Measurements from ENCODE around the gene STXBP2.
"Not testable (repeated sequence)": the region's sequence is repeated elsewhere in the genome, so short reads cannot be mapped to it uniquely, and the experiment has no call there.

The STXBP2 gene

GRCh38 chr19:7632340-7633203 lies 4.3 kb upstream of the STXBP2 start:
- in situ Hi-C loops (cut with HindIII; ENCODE audit: low sequenced_read_pairs), result no loop called here

- in situ Hi-C loops (cut with HindIII; ENCODE audit: low sequenced_read_pairs), result no loop called here
Measured at GRCh38 chr19:7633698-7634097, 3.2 kb upstream of the STXBP2 start, which contains the start of gene PCP2. TSS of gene PCP2 (minus strand) at chr19:7633719. CDS start at chr19:7633457, 262 bp downstream.

GRCh38 chr19:7635670-7636069 lies 1.2 kb upstream of the STXBP2 start:
- in situ Hi-C loops (cut with HindIII; ENCODE audit: low sequenced_read_pairs), result no loop called here

GRCh38 chr19:7636317-7636690 lies 606 bp upstream of the STXBP2 start:
- in situ Hi-C loops (cut with HindIII; ENCODE audit: low sequenced_read_pairs), result no loop called here

- in situ Hi-C loops (cut with HindIII; ENCODE audit: low sequenced_read_pairs), result no loop called here
Measured at GRCh38 chr19:7637374-7638256, 705 bp downstream of the STXBP2 start.

GRCh38 chr19:7638802-7639465 lies 2.0 kb downstream of the STXBP2 start:
- in situ Hi-C loops (cut with HindIII; ENCODE audit: low sequenced_read_pairs), result no loop called here

GRCh38 chr19:7639863-7640348 lies 3.0 kb downstream of the STXBP2 start:
- in situ Hi-C loops (cut with HindIII; ENCODE audit: low sequenced_read_pairs), result no loop called here

- in situ Hi-C loops (cut with HindIII; ENCODE audit: low sequenced_read_pairs), result no loop called here
Measured at GRCh38 chr19:7640803-7641202, 3.9 kb downstream of the STXBP2 start.

- in situ Hi-C loops (cut with HindIII; ENCODE audit: low sequenced_read_pairs), result no loop called here
Measured at GRCh38 chr19:7641290-7642276, 4.7 kb downstream of the STXBP2 start.

- in situ Hi-C loops (cut with HindIII; ENCODE audit: low sequenced_read_pairs), result no loop called here
Measured at GRCh38 chr19:7642295-7643030, 5.6 kb downstream of the STXBP2 start.

- in situ Hi-C loops (cut with HindIII; ENCODE audit: low sequenced_read_pairs), result no loop called here
Measured at GRCh38 chr19:7643031-7643415, 6.1 kb downstream of the STXBP2 start.

GRCh38 chr19:7643629-7644549 lies 7.0 kb downstream of the STXBP2 start:
- in situ Hi-C loops (cut with HindIII; ENCODE audit: low sequenced_read_pairs), result not testable (repeated sequence)

- in situ Hi-C loops (cut with HindIII; ENCODE audit: low sequenced_read_pairs), result no loop called here
Measured at GRCh38 chr19:7644550-7644877, 7.6 kb downstream of the STXBP2 start.

GRCh38 chr19:7645163-7645562 lies 8.3 kb downstream of the STXBP2 start:
- in situ Hi-C loops (cut with HindIII; ENCODE audit: low sequenced_read_pairs), result no loop called here

- in situ Hi-C loops (cut with HindIII; ENCODE audit: low sequenced_read_pairs), result no loop called here
Measured at GRCh38 chr19:7645656-7646425, 8.9 kb downstream of the STXBP2 start.

GRCh38 chr19:7646426-7646700 lies 9.5 kb downstream of the STXBP2 start:
- in situ Hi-C loops (cut with HindIII; ENCODE audit: low sequenced_read_pairs), result no loop called here

- in situ Hi-C loops (cut with HindIII; ENCODE audit: low sequenced_read_pairs), result no loop called here
Measured at GRCh38 chr19:7647156-7647555, 10.2 kb downstream of the STXBP2 start.
